Measurements from ENCODE around the gene ADAMTS12.
A peak's percentile ranks its signal among the peaks of the same experiment; 100 is the strongest.

Gene ADAMTS12

GRCh38 chr5:33649549-33650482 is 242.0 kb downstream of the ADAMTS12 start:
- DNase-seq (ENCODE audit: low read depth): no peak

GRCh38 chr5:33641744-33642505 is 249.9 kb downstream of the ADAMTS12 start:
- no peak for DNase-seq (ENCODE audit: low read depth)

- no peak for DNase-seq (ENCODE audit: low read depth)
Measured at GRCh38 chr5:33639474-33639873, 252.3 kb downstream of the ADAMTS12 start.

GRCh38 chr5:33637011-33637410 is 254.8 kb downstream of the ADAMTS12 start:
- DNase-seq (ENCODE audit: low read depth): no peak

GRCh38 chr5:33635582-33635981 is 256.2 kb downstream of the ADAMTS12 start:
- no peak for DNase-seq (ENCODE audit: low read depth)

GRCh38 chr5:33633699-33634098 is 258.1 kb downstream of the ADAMTS12 start:
- DNase-seq (ENCODE audit: low read depth): no peak

- DNase-seq (ENCODE audit: low read depth): no peak
Measured at GRCh38 chr5:33631786-33632185, 260.0 kb downstream of the ADAMTS12 start.

- no peak for DNase-seq (ENCODE audit: low read depth)
Measured at GRCh38 chr5:33631139-33631538, 260.7 kb downstream of the ADAMTS12 start.

GRCh38 chr5:33629999-33630398 is 261.8 kb downstream of the ADAMTS12 start:
- no peak for DNase-seq (ENCODE audit: low read depth)

- no peak for DNase-seq (ENCODE audit: low read depth)
Measured at GRCh38 chr5:33628796-33629195, 263.0 kb downstream of the ADAMTS12 start.

- no peak for DNase-seq (ENCODE audit: low read depth)
Measured at GRCh38 chr5:33621514-33621913, 270.3 kb downstream of the ADAMTS12 start.

GRCh38 chr5:33614039-33614438 is 277.8 kb downstream of the ADAMTS12 start:
- DNase-seq (ENCODE audit: low read depth): no peak

GRCh38 chr5:33612386-33612785 is 279.4 kb downstream of the ADAMTS12 start:
- DNase-seq (ENCODE audit: low read depth): no peak

- DNase-seq (ENCODE audit: low read depth): no peak
Measured at GRCh38 chr5:33611877-33612276, 279.9 kb downstream of the ADAMTS12 start.

GRCh38 chr5:33608344-33609041 is 283.3 kb downstream of the ADAMTS12 start:
- DNase-seq (ENCODE audit: low read depth): no peak

- no peak for DNase-seq (ENCODE audit: low read depth)
Measured at GRCh38 chr5:33604503-33604902, 287.3 kb downstream of the ADAMTS12 start.

- DNase-seq (ENCODE audit: low read depth): no peak
Measured at GRCh38 chr5:33601881-33602280, 289.9 kb downstream of the ADAMTS12 start.

- DNase-seq (ENCODE audit: low read depth): no peak
Measured at GRCh38 chr5:33595303-33595702, 296.5 kb downstream of the ADAMTS12 start.

GRCh38 chr5:33594006-33594405 is 297.8 kb downstream of the ADAMTS12 start:
- no peak for DNase-seq (ENCODE audit: low read depth)

GRCh38 chr5:33592245-33592644 is 299.5 kb downstream of the ADAMTS12 start:
- DNase-seq (ENCODE audit: low read depth): no peak

- peak; percentile 8 for DNase-seq (ENCODE audit: low read depth)
Measured at GRCh38 chr5:33588654-33589372, 303.0 kb downstream of the ADAMTS12 start.

- no peak for DNase-seq (ENCODE audit: low read depth)
Measured at GRCh38 chr5:33583332-33583731, 308.5 kb downstream of the ADAMTS12 start.

Data from stimulated activated CD8-positive, alpha-beta memory T cell treated with anti-CD3 and anti-CD28 coated beads, Interleukin-7, amount 100 ng/mL, for 24 hours (primary cell).